CD4-positive, alpha-beta T cell treated with Interleukin-17A for 4 hours (primary cell): ENCODE data around the gene ENKUR.

Experiments used
- DNase-seq: peaks from one replicate; pipeline ENCODE4 v3.0.0-alpha.2; 2020; ENCODE audit warnings: mixed read lengths

ENKUR gene, protein sequence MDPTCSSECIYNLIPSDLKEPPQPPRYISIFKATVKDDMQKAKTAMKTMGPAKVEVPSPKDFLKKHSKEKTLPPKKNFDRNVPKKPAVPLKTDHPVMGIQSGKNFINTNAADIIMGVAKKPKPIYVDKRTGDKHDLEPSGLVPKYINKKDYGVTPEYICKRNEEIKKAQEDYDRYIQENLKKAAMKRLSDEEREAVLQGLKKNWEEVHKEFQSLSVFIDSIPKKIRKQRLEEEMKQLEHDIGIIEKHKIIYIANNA

DNA sequence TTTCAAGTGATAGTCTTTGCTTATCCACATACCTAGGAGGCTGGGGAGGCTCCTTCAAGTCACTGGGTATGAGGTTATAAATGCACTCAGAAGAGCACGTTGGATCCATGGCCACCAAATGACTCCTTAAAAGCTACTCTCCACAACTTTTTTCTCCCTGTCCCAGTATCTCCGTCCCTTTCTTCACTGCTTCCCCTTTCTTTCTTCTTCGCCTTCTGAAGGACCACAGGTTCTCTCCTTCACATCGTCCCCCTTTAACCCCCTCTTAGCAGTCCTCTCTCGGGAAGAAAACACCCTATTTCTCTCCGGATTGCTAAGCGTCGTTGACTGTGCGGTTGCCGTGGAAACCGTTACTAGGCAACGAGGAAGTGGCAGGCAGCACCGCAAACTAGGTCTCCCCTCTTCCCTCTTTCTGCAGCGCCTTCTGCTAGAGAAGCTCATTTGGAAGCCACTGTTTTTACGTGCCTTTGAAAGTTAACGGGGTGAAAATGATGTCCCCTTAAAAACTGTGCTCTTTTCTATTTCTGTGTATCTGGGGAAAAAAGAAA, at the start of gene ENKUR:
TSS of gene ENKUR (minus strand) at position 331 of the 548 bp plus-strand sequence. CDS start at position 109, 222 bp downstream.
- peak; percentile 96 for DNase-seq

DNA sequence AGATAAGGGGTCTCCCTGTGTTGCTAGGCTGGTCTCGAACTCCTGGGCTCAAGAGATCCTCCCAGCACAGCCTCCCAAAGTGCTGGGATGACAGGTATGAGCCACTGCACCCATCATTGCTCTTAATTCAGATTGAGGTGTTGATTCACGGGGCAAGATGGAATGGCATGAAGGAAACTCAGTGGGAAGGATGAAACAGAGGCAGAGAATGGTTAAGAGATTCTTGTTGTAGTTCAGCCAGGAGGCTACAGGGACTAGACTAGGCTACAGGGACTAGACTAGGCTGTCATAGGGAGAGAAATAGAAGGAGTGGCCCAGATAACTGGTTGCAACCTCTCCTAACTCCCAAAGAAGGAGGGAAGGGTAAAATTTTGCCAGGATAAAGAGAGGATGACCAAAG, 48.4 kb upstream of the ENKUR start:
- no peak for DNase-seq

DNA sequence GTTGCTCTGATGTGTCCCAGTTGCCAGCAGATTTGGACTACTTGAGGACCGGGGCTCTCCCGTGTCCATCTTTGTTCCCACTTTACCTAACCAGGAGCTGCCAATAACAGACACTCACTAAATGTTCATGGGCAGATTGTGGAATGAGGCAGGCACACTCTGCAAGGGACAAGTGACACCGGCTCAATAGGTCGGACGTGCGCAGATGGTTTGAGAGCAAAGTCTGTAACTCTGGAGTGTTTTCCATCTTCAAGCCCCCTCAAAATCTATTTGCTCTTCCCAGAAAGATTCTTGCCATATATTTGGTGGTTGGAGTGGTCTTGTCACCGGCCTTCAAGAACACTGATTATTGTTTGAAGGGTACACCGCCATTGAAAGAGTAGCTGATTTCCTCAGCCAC, 47.7 kb upstream of the ENKUR start:
- DNase-seq, result no peak

DNA sequence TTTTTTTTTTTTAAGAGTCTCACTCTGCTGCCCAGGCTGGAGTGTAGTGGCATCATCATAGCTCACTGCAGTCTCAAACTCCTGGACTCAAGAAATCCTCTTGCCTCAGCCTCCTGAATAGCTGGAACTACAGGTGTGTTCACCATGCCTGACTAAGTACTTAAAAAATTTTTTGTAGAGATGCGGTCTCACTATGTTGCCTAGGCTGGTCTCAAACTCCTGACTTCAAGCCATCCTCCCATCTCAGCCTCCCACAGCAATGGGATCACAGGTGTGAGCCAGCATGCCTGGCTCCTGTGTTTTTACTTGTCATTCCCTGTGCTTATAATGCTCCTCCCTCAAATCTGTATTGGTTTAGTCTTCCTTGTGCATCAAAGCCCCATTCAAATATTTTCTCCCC, 47.2 kb upstream of the ENKUR start:
- DNase-seq, result no peak

DNA sequence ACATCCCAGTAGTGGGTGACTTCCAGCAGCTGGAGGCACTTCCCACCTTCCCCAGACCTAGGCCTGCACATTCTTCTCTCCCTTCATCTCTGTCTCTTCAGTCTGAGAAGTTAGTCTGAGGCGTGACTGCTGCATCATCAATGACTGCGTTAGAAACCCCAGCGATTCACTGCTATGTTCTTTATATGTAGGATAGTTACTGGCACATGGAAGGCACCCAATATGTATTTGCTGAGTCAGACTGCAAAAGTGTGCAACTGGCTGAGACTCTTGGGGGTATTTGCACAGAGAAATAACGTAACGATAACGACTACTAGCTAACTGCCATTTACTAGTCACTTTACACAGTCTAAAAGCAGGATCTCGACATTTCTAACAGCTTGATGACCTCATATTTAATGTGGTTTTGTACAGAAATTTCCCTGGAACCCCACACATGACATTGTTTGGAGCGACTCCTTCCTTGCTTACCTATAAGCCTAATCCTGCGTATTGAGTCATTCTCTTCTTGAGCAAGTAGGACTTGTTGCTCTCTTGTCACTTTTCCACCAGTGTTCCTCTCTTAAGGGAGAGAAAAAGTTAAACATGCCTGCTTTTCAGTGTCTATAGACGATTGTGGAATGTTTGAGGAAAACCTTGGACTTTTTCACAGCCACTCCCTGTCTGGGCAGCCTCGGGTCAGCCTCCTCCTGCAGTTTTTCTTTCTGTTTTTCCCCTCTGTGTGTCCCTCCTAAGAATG, 45.9 kb upstream of the ENKUR start:
- no peak for DNase-seq

DNA sequence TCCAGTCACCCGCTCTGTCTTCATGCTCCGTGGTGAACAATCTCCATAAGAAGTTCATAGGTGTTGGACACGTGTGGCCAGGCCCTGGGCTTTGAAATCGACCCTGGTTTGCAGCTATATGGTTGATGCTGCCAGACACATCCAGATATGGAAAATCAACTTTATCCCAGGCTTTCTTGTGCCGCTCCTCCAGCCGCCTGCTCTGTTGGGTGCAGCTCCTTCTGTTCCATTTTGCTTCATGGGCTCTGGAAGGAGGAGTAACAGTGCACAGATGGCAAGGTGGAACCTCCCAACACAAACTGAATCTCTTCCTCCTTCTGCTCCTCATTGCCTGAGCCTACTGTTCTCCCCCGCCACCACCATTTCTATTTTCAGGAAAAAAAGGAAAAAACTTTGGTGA, 45.2 kb upstream of the ENKUR start:
- DNase-seq, result no peak

DNA sequence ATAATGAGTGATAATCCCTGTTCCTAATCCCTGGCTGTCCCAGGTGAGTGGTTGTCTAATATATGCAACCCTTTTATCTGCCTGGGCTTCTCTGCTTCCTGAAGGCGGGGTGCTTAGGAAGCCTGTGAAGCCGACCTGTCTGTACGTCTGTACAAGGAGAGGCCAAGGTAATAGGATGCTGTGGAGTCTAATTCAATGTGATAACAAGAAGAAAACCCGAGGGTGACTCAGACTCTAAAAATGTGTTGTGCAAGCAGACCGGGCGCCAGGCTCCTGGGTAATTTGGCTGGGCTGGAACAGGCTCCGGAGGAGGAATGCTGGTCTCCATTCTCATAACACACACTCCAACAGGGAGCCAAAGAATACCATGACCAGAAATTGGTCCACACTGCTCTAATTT, 44.0 kb upstream of the ENKUR start:
- DNase-seq, result no peak

DNA sequence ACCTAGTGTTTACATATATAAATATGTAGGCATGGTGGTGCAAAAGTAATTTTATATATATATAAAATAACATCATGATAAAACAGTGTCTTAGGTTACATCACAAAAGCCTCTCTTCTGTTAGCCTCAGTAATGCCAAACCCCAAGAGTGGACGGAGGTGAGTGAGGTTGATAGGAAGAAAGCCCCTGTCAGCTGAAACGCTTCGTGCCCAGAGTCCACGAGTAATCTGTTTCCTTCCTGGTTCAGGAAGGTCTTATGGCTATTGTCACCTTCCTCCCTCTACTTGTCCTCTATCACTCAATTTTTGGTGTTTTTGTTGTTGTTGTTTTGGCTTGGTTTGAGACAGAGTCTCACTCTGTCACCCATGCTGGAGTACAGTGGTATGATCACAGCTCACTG, 41.9 kb upstream of the ENKUR start:
- no peak for DNase-seq

DNA sequence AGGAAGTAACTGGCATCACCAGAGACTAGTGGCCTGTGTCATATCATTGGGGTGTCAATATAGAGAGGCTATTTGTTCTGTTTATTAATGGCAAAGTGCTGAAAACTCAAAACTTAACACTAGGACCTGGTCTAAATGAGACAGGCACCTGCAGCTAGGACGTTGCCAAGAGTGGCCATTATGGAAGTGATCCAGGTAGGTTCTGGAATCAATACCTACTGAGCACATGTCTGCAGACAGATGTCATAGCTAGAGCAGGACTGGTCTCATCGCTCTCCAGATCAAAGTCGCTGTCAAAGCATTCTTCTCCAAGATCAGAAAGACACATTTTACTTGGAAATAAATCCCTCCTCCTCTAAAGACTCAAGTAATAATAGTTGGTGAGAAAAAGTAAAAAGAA, 40.8 kb upstream of the ENKUR start:
- DNase-seq, result no peak

DNA sequence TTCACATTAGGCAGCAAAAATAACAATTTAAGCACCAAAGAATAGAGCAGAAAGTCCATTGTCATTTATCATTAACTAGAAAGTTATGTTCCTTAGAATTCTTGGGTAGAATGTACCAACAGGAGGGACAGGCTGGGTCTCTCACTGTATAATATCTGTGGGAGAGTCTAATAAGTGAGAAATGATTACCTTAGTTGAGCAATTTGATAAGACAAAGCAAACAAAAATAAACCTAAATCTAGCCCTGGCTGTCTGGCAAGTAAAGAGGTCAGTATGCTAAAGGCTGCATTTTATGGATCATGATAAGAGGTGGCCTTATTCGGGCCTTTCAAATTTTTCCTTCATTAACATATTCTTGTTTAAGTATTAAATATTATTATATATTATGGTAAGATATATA, 36.1 kb upstream of the ENKUR start:
- no peak for DNase-seq

DNA sequence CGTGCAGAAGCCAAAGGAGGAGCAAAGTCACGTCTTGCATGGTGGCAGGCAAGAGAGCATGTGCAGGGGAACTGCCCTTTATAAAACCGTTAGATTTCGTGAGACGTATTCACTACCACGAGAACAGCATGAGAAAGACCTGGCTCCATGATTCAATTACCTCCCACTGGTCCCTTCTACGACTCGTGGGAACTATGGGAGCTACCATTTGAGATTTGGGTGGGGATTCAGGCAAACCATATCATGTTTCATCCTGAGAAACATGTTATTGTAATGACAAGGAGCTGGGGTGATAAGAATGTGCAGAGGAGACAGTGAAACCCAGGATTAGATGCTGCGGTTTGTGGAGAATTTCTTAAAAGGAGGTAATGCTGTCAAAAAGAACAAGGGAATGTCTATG, 34.4 kb upstream of the ENKUR start:
- DNase-seq, result no peak

DNA sequence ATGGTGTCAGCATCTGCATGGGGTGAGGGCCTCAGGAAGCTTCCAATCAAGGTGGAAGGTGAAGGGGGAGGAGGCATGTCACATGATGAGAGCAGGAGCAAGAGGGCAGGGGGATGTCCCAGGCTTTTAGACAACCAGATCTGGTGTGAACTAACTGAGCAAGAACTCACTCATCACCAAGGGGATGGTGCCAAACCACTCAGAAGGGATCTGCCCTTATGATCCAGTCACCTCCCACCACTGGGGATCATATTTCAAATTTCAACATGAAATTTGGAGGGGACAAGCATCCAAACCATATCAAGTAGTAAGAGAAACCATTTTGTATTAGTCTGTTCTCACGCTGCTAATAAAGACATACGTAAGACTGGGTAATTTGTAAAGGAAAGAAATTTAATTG, 34.0 kb upstream of the ENKUR start:
- no peak for DNase-seq

DNA sequence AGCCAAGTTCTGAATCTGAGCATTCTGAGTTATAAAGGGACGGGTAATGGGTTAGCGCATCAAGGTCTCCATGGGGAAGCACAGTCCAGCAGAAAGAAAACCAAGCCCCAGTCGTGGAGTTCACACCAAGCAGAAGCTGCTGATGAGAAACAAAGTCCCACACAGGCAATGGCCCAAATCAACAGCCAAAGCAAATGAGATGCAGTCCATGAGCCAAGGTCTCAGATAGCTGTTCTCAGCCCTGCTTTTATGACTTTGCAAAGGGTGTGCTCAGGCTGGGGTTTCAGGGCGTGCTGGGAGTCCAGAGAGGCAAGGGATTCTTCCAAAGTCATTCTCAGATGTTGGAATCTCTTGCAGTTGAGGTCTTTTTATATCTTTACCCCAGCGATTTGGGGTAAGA, 32.5 kb upstream of the ENKUR start:
- DNase-seq, result no peak

DNA sequence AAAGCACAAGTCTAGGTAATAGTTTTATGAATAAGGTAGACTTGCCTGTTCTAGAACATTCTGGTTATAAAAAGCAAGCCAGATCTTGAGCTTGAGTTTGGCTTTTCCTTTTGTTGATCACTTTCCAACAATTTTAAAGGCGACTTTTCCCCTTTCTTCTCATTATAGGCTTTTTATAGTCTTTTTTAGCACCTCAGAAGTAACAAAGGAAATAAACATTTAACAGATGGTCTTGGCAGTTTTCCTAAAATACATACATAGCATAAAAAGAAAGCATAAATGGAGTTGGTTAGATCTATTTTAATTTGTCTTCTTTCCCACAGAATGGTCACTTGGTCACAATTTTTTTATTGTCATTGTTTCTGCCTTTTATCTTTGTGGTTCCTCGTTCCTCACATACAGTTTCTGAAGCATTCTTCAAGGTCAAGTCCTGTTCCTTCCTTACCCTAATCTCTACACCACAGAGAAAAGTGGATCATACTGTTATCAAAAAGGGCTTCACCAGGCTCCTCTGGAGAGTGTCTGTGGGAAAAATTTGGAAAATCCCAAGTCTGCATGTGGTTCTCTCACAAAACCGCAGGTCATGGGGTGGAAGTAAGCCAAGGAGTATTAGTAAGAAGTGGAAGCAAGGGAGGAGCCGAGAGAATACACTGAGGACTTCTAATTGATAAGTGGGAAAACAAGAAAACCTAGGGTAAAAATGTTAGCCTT, 31.8 kb upstream of the ENKUR start:
- no peak for DNase-seq

DNA sequence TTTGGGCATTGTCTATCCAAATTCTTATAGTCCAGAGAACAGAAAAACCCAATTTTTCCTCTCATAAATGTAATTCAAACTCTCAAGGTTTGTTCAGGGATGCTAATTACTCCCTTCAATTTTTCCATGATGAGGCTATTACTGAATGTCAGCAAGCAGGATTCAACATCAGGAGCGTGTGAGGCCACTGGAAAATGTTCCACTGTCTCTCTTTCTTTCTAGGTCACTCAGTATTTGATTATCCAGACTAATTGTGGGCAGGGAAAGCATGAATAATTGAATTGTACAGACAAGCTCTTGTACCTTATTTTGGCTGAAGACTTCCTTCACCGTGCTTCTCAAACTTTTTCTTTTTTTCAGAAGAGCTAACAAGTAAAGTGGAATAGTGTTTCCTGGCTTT, 31.1 kb upstream of the ENKUR start:
- DNase-seq, result no peak

DNA sequence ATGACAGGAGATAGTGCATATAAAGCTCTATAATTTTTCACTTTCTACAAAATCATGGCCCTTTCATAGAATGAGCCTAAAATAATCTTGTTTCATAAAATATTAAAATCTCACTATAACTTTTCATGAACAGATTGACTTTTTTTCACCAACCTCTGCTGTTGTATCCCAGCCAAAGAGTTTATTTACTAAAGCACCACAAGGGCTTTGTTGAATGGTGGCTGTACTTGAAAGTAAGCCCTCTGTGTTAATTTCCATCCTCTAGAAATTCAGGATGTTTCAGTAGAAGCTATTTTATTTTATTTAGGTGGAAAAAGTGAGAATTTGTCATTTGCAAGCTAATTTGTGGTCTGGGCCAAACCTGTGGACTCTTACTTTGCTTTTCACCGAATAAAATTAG, 30.7 kb upstream of the ENKUR start:
- DNase-seq, result no peak

DNA sequence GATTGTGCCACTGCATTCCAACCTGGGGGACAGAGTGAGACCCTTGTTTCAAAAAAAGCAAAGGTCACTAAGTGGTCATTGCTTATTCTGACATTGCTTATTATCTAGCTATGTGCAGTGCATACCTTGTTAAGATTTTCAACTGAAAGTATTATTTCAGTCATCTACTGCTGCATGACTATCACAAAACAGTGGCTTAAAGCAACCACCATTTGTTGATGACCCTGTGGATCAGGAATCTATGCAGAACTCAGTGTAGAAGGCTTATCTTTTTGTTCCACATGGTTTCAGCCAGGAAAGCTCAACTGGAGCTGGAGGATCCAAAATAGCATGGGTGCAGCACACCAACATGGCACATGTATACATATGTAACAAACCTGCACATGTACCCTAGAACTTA, 23.6 kb upstream of the ENKUR start:
- no peak for DNase-seq

DNA sequence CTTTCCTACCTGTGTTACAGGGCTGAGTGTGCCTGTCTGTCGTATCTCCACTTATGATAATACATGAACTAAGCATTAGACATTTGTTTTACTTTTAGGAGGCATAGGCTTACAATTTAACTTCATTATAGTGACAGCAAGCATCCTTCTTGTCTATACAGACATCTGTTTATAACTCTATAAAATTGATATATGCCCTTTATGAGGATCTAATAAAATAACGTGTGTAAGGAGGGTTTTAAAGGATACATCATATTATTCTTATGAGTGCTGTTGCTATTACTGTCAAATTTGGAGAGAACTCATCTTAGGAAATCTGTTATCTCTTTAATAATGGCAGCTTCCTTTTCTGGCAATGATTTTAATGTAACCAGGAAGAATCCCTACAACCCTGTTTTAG, 22.4 kb upstream of the ENKUR start:
- no peak for DNase-seq

DNA sequence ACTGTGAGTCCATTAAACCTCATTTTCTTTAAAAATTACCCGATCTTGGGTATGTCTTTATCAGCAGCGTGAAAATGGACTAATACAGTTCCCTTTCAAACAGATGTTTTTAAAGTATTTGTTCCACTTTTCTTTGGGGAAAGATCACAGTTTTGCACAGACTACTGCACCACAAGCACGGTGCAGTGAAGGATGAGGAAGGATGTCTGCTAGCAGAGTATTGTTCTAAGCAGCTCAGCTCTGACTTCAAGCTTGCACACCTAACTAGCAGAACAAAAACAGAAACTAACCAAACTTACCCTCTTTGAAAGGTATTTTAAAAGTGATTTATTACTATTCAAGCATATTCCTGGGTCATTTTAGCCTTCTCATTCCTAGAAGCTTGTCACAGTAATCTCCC, 20.4 kb upstream of the ENKUR start:
- DNase-seq, result no peak

DNA sequence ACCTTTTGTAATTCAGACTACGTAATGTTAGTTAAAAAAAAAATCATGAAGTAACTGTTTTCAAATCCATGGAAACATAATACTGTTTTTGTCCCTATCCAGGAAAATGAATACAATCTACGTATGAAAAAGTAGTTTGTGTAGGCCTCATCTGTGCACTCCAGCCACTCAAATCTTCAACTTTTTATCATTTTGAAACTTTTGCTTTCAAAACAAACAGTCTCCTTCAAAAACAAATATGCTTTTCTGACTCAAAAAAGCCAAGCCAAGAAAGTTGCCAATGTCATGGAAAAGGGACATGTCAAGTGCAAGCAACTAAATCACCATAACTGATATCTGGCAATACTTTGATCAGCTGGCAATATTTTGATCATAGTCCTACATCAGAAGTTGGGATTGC, 13.6 kb upstream of the ENKUR start:
- DNase-seq, result no peak

DNA sequence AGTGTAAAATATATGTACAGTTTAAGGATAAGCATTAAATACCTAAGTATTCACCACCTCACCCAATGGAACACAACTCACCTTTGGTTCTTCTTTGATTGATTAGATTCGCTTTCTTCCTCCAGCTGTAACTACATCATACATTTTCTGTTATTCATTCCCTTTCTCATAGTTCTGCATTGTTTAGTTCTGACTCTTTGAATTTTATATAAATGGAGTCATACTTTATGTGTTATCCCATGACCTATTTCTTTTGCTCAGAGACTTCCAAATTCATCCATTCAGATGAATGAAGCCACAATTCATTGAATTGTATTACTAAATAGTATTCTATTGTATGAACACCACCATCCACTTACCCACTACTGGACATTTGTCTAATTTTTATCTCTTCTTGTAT, 12.8 kb upstream of the ENKUR start:
- no peak for DNase-seq

DNA sequence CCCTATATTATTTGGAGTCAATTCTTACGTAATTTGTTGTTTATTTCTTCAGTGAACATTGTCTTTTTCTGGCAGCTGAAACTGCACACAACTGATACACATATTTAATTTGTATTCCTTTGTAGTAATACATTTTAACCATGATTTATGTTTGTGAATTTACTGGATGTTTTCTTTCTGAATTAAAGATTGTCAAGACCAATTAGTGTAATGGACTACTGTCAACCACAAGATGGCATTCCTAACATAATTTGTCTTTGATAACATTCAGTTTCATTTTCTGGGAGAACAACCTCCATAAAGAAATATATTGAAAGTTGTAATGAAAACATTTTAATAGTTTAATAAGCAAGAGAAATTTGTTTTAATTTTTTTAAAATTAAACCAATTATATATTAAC, 10.5 kb upstream of the ENKUR start:
- no peak for DNase-seq

DNA sequence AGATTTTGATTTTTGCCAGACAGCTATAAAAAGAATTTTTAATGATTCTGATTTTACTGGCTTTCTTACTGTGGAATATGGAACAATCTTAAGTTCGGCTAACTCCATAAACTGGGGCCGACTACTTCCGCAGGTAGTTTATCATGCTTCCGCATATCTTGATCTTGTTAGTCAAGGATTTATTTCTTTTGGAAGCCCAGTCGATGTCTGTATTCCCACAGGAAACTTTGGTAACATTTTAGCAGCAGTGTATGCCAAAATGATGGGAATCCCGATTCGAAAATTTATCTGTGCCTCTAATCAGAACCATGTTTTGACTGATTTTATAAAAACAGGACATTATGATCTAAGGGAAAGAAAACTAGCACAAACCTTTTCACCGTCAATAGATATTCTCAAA, 8.6 kb upstream of the ENKUR start:
- no peak for DNase-seq

DNA sequence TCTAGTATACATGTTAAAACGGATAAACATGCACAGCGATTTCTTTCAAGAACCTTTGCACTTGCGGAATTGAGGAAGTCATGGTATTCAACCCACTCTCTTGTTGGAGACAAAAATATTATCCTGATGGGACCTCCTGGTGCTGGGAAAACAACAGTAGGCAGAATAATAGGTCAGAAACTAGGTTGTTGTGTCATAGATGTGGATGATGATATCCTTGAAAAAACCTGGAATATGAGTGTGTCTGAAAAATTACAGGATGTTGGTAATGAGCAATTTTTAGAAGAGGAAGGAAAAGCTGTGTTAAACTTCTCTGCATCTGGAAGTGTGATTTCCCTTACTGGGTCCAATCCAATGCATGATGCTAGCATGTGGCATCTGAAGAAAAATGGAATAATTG, 7.3 kb upstream of the ENKUR start:
- DNase-seq, result no peak
